HG03103 (cell line): ENCODE data around the gene DHX36.

Source experiments
- ATAC-seq: cut with Tn5 transposase; IDR thresholded peaks from one replicate; pipeline ENCODE4 v1.9.1; 2021; ENCODE audit warnings: low read depth; ENCODE audit not compliant: unreplicated experiment

DHX36 gene

DNA sequence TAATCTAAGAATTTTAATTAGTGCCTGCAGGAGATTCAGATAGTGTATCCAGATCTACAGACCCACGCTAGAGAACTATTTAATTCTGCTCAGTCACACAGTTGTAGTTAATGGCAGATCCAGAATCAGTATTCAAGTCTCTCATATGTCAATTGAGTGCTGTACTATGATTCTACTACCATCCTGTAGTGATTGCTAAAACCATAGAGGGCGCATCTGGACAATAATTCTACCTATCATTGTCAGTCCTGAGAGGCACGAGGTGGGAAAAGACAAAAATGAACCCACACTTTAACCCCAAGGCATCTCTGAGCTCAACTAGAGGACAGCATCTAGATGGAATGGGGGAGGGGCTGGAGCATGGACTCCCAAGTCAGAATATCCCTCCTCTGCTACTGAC, 22.7 kb downstream of the DHX36 start:
- no peak for ATAC-seq

GRCh38 chr3:154294016-154294415, 30.3 kb downstream of the DHX36 start:
- ATAC-seq = no peak

- no peak for ATAC-seq
Measured at GRCh38 chr3:154290187-154290586, 34.1 kb downstream of the DHX36 start.

- ATAC-seq = peak; percentile 50
Measured at GRCh38 chr3:154285221-154285620, 39.1 kb downstream of the DHX36 start.

DNA sequence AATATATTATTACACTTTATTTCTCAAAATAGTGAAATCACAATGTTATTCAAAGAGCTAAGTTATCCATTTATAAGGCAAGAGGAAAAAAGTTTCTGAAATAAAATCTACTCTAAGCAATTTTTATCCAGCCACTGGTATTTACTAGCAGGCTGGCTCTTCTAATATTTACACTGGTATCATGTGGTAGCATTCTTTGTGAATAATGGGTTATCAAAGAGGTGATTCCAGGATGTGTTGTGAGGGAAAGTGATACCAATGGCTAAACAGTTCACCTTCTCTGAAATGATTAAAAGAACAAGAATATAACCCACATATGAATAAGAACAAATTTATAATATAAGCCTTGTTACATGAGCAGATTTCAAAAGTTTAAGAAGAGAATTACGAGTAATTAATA, 44.1 kb downstream of the DHX36 start:
- no peak for ATAC-seq

DNA sequence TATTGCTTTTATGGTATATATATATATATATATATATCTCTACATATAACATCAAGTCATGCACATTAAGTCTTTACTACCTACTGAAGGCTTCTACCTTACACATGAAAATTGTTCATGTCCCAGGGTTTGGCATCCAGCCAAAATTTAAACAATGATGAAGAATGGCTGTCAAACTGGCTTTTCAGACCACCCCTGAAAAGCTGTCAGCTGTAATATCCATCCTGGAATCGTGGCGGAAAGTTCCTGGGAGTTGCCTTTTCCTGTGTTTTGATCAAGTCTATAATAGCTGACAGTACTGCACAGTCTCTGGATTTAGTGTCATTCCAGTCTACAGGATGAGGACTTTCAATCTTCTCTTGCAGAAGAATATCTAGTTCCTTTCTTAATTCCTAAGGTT, 48.3 kb downstream of the DHX36 start:
- ATAC-seq = no peak

DNA sequence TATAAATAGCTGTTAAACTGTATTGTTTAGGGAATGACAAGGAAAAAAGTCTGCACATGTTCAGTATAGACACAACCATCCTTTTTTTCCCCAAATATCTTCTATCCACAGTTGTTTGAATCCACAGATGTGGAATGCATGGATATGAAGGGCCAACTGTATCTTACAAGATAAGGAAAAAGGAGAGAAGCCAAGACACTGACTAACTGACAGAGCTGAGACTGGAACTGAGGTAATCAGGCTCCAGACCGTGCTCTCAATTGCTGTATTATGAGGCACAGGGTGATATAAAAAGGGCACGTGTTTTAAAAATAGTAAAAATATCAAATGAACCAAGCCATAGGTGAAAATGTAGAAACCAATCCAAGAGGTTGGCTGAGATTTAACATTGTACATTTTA, 49.0 kb downstream of the DHX36 start:
- no peak for ATAC-seq

- no peak for ATAC-seq
Measured at GRCh38 chr3:154274348-154274747, 49.9 kb downstream of the DHX36 start.

GRCh38 chr3:154273381-154273780, 50.9 kb downstream of the DHX36 start:
- ATAC-seq = no peak

DNA sequence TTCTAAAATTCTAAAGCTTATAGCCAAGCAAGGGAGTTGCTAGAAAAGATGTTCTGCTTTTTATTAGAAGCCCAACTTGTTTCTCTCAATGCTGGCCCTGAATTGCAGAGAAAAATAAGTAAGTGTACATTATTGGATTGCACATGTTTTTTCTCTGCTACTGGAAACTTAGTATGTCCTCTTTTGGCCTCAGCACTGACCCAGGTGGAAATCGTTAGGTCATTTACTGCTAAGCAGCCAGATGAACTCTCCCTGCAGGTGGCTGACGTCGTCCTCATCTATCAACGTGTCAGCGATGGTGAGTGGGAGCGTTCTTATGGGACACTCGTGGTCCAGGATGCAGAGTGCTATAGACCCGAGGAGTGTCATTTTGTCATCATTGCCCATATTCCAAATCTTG, 69.8 kb downstream of the DHX36 start:
- no peak for ATAC-seq

GRCh38 chr3:154252759-154253638, 71.3 kb downstream of the DHX36 start:
- ATAC-seq = peak; percentile 94

- no peak for ATAC-seq
Measured at GRCh38 chr3:154251610-154252009, 72.7 kb downstream of the DHX36 start.

- ATAC-seq = no peak
Measured at GRCh38 chr3:154250291-154250690, 74.0 kb downstream of the DHX36 start.

GRCh38 chr3:154247806-154248415, 76.4 kb downstream of the DHX36 start:
- no peak for ATAC-seq

- ATAC-seq = no peak
Measured at GRCh38 chr3:154244644-154245043, 79.6 kb downstream of the DHX36 start.

GRCh38 chr3:154243353-154243752, 80.9 kb downstream of the DHX36 start:
- no peak for ATAC-seq

DNA sequence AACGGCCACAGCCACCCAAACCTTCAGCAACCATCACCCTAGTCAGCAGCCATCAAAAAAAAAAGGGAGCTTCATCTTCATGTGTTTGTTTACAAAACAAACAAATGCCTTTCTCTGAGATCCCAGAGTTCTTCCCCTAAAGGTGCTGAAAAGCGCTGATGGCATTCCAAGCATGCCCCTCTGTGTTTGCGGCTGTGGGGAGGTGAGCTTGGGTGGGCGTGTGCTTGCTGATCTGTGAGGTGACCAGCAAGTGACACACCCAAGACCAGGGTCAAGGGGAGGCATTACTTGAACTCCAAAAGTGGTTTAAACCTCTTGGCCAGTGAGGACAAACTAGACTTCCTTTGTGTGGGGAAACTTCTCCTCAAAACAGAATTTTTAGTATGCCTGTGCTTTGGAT, 81.5 kb downstream of the DHX36 start:
- ATAC-seq = no peak

DNA sequence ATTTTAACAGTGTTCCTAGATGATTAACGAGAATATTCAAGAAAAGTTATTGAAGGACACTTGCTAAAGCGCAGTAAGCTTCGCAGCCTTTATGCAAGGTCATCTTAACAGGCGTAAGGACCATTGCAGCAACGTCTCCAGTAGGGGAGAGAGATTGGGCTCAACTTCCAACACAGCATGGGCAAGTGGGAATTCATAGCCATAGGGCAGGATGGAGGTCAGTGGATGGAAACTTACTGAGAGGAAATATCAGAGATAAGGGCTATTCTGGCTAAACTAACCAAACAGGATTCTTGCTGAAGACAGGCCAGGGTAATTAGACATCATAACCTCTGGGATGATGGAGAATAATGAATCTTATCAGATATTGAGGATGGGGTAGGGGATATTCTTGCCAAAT, 82.8 kb downstream of the DHX36 start:
- ATAC-seq = no peak

DNA sequence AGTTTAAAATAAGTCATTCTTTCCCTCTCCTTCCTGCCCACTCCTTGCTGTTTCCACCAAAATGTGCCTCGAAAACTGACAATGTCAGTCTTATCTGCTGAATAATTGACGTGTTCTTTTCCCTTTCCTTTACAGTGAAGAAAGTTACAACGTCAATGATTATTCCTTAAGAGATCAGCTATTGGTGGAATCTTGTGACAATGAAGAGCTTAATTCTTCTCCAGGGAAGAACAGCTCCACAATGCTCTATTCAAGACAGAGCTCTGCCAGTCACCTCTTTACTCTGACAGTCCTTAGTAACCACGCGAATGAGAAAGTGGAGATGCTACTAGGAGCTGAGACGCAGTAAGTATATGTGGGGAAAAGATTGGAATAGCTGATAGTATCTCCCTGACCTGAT, 84.1 kb downstream of the DHX36 start:
- ATAC-seq = no peak

DNA sequence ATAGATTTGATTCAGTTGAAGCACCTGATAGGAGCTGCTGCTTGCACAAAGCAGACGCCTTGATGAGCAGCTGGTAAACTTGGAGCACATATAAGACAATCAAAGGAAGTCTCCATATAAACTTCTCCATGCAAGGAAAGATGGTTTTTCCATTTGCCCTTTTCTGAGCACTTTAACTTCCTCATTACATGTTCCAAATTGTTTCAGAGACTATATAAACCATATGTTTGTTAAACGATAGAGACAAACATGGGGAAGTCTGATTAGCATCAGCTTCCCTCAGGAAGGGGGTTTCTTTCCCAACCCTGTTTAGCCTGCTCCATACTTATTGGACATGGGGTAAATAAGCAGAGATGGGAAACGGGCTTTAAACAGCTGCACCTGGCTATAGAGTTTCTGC, 88.0 kb downstream of the DHX36 start:
- no peak for ATAC-seq

GRCh38 chr3:154235330-154235729, 89.0 kb downstream of the DHX36 start:
- no peak for ATAC-seq

DNA sequence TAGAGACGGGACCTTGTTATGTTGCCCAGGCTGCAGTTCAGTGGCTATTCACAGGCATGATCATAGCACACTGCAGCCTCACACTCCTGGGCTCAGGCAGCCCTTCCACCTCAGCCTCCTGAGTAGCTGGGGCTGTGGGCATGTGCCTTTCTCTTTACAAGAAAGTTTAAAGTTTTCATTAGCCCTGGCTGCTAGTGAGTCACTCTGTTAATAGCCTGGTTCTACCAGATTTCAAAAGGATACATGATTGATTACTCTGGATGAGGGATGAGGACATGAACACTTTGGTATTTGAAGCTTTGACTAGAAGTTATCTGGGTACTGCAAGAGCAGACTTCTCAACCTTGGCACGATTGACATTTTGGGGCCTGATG, 95.1 kb downstream of the DHX36 start:
- no peak for ATAC-seq
